SK-MEL-5 (cell line): ENCODE results near the gene GALNT18. TPM values are rescaled to one million over a fixed set of nuclear protein-coding genes. Genes with fewer than 3 reads are reported as not detected.

Experiments
- DNase-seq: peaks from one replicate; pipeline ENCODE4 v3.0.0-alpha.2; 2016; ENCODE audit warnings: low read depth, low spot score
- in situ Hi-C: cut with HindIII; loops from 2 replicates; pipeline ENCODE4 v1.10.0; 2016; ENCODE audit warnings: low sequenced_read_pairs, high pct_unique_total_duplicates, low pct_unique_long_range_greater_than_20kb
- total RNA-seq: library from RNA; depleted of rRNA; stranded (reverse); fragments of >200 nt; shearing (Covaris generic); gene quantifications from 2 replicates; pipeline ENCODE4 v1.2.3, GENCODE V29; 2014

Gene GALNT18
- total RNA-seq, 1 experiment from 2014 or later: 3.4 TPM

DNA sequence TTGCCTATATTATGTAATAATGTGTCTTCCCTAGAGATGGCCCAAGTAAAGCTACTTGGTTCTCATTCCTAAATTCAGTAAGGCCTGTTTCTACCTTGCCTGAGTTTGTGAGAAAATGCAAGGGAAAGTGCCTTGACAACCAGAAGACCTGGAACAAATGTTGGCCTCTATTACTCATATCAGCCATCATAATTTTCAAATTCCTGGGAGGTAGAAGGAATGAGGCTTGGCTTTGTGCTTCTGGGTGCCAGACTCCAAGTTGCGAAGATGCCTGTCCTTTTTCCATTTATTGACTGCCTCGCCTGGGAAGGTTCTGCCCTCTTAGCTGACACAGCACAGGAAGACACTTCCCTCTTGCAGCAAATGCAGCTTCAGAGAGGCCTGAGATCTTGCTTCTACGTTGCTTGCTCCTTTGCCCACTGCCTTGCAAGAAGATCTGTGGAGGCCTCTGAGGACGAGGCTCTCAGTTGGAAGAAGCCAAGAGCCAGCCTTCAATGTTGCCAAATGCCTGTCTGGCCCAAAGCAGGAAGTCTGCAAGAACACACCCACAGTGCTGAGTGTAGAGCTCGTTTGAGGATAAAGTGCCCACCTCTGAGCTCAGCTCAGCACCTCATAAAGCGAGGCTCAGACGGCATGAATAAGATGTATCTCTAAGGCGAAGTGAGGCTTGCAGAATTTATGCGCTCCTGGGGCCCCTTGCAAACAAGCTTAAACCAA lies 120.1 kb downstream of the GALNT18 start:
- DNase-seq: no peak
- in situ Hi-C loops: loop anchor here (25.0 kb wide), 1 partner anchor 114 kb away; no protein-coding TSS in a partner anchor

DNA sequence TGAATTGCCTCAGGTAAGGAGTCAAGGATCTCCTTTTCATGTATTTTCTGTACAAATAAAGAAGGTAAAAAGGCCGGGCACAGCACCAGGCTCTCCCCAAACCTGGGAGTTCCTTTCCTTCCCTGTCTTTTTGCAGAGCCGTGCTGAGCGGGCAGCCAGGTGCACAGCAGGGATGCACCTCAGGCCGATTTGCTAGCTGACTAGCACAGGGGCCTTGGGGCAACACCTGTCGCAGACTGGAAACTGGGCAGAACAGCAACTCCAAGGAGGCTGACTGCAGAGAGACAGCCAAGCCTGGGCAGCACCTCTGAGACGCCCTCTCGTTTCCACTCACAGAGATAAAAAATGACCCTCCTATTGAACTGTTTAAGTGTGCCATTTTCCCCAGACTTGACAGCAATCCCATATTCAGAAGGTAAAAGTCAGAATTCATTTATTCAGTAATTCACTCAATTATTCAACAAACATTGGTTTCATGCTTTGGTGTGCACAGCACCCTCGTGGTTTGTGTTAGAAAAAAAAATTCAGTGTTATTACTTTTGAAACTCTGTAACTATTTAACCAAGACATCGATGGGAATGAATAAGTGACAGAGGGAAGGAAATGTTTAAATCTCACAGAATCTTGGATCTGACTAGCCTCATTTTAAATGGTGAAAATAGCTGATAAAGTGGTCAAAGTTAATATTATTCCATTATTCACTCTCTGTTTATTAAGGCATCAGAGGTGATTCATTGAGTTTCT lies 120.9 kb downstream of the GALNT18 start:
- no peak for DNase-seq
- in situ Hi-C loops: loop anchor here (25.0 kb wide), 1 partner anchor 114 kb away; no protein-coding TSS in a partner anchor

DNA sequence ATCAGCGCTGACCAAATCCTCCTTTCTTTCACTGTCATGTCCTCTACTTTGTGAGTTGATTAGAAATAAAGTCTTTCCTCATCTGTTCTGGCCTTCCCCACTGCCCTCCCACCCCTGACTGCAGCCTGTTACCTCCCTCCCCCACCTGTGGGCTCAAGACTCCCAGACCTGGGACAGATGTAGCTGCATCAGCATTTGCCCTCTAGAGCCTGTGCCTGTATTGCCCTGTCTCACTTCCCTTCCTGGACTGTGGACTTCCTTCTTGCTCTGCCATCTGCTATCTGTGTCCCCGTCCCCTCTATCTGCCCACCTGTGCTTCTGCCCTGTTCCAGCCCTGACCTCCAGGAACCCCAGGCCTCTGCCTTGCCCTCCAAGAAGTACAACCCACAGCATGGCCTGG lies 122.5 kb downstream of the GALNT18 start:
- no peak for DNase-seq
- in situ Hi-C loops: no loop called here

DNA sequence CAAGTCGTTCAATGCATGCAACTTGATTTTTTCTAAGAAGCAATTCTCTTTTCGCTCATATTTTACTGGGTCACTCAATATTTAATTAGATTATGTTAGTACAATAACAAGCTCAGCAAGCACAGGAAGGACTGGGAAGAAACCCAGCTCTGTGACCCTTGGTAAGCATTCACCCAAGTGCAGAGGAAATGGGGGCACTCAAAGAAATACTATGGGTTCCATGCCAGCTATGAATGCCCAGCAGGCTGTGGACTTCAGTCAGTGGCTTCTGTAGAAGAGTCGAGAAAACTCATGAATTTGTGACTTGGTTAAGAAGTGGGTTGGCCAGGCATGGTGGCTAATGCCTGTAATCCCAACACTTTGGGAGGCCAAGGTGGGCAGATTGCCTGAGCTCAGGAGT lies 123.6 kb downstream of the GALNT18 start:
- in situ Hi-C loops: no loop called here
- no peak for DNase-seq

DNA sequence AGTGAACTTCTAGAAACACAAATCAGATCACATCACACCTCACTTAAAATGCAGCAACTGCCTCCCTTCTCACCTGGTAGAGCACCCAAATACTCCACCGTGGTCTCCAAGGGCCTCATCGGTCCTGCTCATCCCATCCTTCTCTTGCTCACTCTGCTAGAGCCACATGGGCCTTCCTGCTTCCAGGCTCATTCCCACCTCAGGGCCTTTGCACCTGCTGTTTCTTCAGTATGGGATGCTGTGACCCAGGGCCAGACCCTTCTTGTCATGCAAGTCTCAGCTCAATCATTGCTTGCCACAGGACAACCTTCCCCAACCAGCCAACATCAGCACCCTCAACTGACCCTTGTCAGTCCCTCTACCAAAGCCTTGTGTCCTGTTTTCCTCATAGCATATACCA lies 124.9 kb downstream of the GALNT18 start:
- in situ Hi-C loops: no loop called here
- no peak for DNase-seq

DNA sequence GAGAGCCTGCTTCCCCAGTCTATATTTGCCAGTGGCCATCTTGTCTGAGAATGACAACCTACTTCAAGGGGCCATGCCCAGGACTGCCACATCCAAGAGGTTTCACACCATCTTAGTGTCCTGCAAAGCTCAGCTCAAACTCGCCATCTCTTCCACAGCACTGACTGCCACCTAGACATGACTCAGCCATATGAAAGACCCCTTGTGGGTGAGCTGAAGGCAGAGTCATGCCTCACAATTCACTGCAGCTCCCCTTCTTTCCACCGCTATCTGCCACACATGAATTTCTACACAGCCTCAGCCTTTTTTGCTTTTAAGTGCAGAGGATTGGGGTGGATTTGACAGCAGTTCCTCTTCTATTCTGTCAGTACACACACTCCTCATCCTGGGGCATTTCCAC lies 127.5 kb downstream of the GALNT18 start:
- no peak for DNase-seq
- in situ Hi-C loops: no loop called here

DNA sequence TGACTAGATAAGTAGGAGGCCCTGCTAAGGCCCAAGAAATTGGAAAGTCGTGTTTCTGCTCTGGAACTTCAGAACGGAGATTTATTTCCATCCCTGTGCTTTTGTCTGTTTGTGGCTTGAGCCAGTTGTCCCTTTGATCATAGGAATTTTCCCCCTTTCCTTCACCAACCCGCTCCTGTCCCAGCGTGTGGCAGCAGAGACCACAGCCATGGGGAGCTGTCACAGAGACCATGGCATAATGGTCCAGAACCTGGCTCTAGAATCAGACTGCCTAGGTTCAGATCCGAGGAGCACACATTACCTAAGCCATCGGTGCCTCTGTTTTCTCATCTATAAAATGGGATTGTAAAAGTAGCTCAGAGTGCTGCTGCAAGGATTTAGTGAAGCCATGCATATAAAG lies 128.1 kb downstream of the GALNT18 start:
- in situ Hi-C loops: no loop called here
- DNase-seq: no peak

DNA sequence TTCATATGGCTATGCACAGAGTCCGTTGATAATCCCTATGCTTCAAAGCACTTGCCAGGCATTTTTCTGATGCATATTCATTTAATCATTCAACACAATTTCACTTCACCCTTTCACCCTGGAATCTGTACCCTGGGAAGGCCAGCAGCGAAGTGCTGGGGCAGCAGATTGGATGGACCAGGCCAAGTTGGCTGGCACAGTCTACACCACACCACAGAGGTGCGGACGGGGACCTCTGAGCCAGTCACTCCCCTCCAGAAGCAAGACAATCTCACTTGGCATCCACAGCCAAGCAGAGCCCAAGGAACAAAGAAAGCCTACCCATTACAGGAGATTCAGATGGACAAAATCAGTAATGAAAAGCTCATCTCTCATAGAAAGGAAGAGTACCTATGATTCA lies 130.2 kb downstream of the GALNT18 start:
- no peak for DNase-seq
- in situ Hi-C loops: no loop called here

DNA sequence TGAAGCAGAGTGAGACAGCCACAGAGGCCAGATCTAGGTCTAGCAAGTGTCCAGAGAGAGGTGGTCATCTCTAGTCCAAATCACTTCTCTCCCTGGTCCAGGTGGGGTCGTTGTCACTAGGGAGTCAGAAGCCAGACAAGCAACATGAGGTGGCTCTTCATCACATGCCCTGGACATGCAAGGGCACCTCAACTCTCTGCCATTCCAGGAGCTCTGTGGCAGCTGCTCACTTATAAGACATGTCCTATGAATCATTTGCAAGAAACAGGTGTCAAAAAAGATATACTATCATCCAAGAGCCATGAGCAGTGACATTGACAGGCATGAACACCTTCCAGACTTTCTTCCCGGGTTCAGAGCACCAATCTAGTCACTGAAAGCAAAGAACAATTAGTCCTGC lies 130.8 kb downstream of the GALNT18 start:
- DNase-seq: no peak
- in situ Hi-C loops: no loop called here

DNA sequence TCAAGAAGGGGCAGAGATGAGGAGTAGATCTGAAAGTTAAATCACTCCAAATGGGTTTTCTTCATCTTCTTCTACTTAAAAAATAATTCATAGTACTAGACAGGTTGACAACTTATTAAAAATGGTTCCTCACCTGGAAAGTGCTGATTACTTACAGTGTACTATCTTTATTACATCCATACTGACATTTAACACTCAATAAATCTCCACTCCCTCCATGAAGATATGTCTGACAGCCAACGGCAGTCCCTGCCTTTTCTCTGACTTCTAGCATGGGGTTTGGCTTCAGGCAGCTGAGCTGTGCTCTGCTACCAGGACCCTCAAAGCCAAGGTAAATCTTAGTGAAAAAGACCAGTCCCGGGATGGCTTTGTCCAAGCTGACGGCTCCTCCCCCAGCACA lies 135.4 kb downstream of the GALNT18 start:
- DNase-seq: no peak
- in situ Hi-C loops: no loop called here

DNA sequence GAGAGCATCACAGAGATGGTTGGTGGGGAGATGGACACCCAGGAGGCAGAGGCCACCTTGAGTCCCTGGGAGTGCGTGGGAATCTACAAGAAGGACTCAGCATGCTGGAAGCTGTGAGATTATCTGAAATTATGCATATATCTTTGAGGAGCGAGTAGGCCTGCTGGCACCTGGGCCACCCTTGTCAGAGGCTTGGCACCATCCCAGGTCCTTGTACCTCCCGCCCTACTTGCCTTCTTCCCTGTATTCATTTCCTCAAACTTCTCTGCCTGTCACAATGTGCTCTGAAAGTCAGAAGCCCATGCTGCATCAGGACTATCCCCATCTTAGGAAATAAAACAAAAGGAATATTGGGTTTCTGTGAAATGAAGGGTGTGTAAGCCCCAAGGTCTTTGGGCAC lies 135.8 kb downstream of the GALNT18 start:
- DNase-seq: no peak
- in situ Hi-C loops: no loop called here

DNA sequence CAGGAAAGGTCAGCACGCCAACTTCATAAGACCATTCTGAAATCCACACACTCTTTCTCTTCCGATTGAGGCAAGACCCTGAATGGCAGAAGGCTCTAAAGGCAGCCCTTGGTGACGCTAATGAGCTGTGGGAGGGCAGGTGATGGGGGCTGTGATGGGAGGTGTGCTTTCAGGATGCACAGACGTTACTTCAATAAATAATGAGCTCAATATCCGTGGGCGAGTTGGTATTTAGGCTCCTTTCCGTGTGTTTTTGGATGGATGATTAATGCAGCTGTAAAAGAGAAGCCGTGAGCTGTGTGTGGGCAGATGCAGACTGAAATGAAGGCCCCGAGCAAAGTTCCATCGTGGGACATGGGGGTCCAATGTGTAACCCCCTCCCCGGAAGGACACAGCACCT lies 138.2 kb downstream of the GALNT18 start:
- in situ Hi-C loops: no loop called here
- no peak for DNase-seq

DNA sequence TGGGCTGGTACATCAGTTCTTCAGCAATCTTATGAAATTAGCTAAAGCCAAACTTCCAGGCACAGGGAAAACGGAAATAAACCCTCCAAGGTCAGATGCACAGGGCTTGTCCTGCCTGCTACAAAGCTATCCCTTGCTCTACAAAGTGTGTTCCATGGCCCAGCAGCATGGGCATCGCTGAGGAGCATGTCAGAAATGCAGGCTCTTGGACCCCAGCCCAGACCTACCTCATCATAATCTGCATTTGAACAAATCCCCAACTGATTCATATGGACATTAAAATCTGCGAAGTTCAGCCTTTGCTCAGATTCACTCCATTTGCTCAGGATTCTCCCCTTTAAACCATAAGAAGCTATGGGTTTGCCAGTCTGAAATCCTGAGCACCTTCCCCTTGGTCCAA lies 139.1 kb downstream of the GALNT18 start:
- no peak for DNase-seq
- in situ Hi-C loops: no loop called here

DNA sequence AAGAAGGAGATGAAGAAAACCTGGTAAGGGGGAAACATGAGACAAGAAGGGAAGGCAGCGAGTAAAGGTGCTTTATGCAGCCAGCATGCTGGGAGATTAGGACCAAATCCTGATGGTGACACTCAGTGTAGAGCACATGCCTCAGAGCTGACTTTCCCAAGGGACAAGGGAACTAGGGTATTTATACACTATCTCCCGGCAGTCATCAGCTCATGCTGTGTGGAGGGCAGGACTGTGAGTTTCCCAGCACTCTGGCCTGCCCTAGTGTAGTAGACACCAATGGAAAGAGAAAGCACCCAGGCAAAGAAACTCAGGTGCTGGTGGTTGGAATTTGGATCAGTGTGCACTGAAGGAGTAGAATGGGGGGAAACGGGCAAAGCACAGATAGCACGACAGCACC lies 140.4 kb downstream of the GALNT18 start:
- in situ Hi-C loops: no loop called here
- no peak for DNase-seq

DNA sequence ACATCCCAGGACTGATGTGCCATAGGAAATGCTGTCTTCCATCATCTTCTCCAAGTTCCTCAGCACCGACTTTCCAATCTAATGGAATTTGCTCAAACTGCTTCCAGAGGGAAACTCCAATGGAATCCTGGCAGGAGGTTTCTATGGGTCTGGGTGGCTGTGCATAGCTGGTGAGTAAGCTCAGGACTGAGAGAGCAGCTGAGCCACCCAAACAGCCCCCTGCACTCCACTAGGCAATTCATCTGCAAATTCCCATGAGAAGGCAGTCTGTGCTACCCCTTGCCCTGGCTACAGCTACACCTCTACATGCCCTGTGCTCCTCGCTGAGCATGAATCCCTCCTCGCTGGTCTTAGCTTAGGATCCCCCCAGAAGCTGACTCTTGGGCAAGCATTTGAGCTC lies 140.8 kb downstream of the GALNT18 start:
- no peak for DNase-seq
- in situ Hi-C loops: no loop called here

DNA sequence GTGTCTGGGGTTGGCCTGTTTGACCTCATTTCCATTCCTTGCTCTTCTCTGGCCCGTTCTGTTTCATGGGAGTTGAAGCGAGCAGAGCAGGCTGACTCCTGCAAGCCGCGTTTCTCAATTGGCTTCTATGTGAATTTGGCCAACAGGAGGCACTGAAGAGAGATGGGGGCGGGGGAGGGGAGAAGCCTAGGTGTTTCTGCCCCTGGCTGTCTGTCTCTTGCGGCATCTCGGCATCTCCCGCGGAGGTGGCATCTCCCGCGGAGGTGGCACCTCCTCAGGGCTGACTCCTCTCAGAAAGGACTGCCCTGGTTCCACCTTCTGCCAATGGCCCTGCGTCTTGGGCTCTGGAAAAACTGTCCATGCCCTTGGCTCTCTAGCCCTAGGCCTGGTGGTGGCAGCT lies 143.1 kb downstream of the GALNT18 start:
- in situ Hi-C loops: no loop called here
- DNase-seq: peak; percentile 2

DNA sequence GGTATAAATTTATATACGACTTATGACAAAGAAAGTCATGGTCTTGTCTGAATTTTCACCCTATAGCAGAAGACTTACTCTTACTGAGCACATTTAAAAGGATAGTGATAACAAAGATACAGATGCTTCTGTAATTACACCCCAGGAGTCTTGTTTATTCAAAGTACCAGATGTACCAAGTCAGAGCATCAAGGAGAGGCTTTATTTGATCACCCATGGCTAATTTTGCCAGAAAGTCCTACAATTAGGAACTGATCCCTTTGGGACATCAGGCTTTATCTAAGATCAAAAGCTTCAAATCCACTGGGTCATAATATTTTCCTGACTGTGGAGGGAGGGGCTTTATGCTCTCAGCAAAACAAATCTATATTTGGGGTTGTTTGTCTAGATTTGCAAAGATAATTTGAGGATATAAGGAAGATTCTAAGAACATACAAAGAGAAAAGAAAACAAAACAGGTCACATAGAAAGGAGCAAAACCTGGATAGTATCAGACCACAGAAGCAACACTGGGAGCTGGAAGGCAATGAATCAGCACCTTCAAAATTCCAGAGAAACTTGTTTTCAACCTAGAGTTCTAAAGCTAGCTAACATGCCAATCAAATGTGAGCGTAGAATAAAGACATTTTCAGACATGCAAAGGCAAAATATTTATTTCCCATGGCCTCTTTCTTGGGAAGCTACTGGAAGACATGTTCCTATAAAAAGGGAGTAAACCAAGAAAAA lies 143.9 kb downstream of the GALNT18 start:
- no peak for DNase-seq
- in situ Hi-C loops: no loop called here

DNA sequence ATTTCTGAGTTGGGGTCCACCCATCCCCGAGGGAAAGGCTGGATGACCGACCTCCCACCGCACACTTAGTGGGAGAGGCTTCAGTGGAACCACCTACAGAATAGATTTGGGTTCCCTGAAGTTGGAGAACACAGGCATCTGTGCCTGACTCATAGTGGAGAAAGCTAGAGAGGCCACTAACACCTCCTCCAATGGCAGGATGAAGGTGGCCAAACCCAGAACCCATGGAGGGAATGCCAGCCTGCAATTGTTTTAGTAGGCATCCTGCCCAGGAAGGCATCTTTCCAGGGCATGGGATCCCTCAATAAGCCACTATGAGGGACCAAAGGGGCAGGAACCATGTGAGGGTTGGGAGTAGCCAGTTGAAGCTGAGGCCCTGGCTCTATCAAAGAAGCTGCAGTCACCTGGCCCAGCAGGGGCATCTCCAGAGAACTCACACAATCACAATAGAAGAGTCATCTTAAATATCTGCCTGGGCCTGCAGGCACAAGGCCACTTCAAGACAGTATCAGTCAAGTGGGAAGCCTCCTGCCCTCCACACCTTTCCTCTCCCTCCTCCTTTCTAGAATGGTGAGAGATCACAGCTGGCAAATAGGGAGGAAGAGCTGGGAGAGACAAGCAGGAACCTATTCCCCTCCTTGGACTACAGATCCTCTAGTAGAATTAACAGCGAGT lies 144.7 kb downstream of the GALNT18 start:
- DNase-seq: no peak
- in situ Hi-C loops: no loop called here
